H9 (cell line): ENCODE results near the gene TNKS2. TPM values are rescaled to one million over a fixed set of nuclear protein-coding genes. Genes with fewer than 3 reads are reported as not detected.

Experiments
- DNase-seq: peaks from one replicate; pipeline ENCODE4 v3.0.0-alpha.2; 2017
- H2AFZ ChIP-seq: one replicate; pipeline ENCODE4 v1.6.1; 2013; ENCODE audit warnings: mild to moderate bottlenecking, low read length, control low read depth, moderate library complexity
- H2AK5ac ChIP-seq: 2 replicates; pipeline ENCODE4 v1.6.1; 2013; ENCODE audit warnings: low read length, control low read depth, mixed read lengths; ENCODE audit not compliant: insufficient read length
- H2BK120ac ChIP-seq: one replicate; pipeline ENCODE4 v1.6.1; 2013; ENCODE audit warnings: low read depth, mild to moderate bottlenecking, low read length, control low read depth, inconsistent platforms; ENCODE audit not compliant: poor library complexity, severe bottlenecking
- H2BK12ac ChIP-seq: 2 replicates; pipeline ENCODE4 v1.6.1; 2013; ENCODE audit warnings: low read length, control low read depth, mixed read lengths, low read depth; ENCODE audit not compliant: insufficient read length
- H2BK15ac ChIP-seq: 2 replicates; pipeline ENCODE4 v1.6.1; 2013; ENCODE audit warnings: low read depth, low read length, control low read depth
- H2BK20ac ChIP-seq: one replicate; pipeline ENCODE4 v1.6.1; 2013; ENCODE audit warnings: low read depth, mild to moderate bottlenecking, low read length, control low read depth, inconsistent platforms; ENCODE audit not compliant: poor library complexity, severe bottlenecking
- H2BK5ac ChIP-seq: 2 replicates; pipeline ENCODE4 v1.6.1; 2013; ENCODE audit warnings: low read length, control low read depth, mixed read lengths; ENCODE audit not compliant: insufficient read length
- H3K14ac ChIP-seq: 2 replicates; pipeline ENCODE4 v1.6.1; 2013; ENCODE audit warnings: low read length, control low read depth; ENCODE audit not compliant: insufficient read depth
- H3K18ac ChIP-seq: 2 replicates; pipeline ENCODE4 v1.6.1; 2013; ENCODE audit warnings: low read depth, mild to moderate bottlenecking, mixed read lengths, low read length, control low read depth; ENCODE audit not compliant: insufficient read length
- H3K23ac ChIP-seq: 2 replicates; pipeline ENCODE4 v1.6.1; 2013; ENCODE audit warnings: low read length, control low read depth, mixed read lengths, low read depth; ENCODE audit not compliant: insufficient read length
- H3K23me2 ChIP-seq: 2 replicates; pipeline ENCODE4 v1.6.1; 2013; ENCODE audit warnings: low read depth, mild to moderate bottlenecking, mixed read lengths, low read length, control low read depth; ENCODE audit not compliant: insufficient read length, poor library complexity, severe bottlenecking
- H3K27ac ChIP-seq: 2 replicates; pipeline ENCODE4 v1.5.1; 2013; ENCODE audit warnings: low read length, control low read depth, mixed read lengths, low read depth; ENCODE audit not compliant: insufficient read length
- H3K27me3 ChIP-seq: 2 replicates; pipeline ENCODE4 v1.6.1; 2013; ENCODE audit warnings: low read length, control low read depth, inconsistent platforms; ENCODE audit not compliant: insufficient read depth
- H3K4ac ChIP-seq: 2 replicates; pipeline ENCODE4 v1.6.1; 2013; ENCODE audit warnings: low read depth, mild to moderate bottlenecking, control low read depth, inconsistent platforms, low read length, moderate library complexity
- H3K4me1 ChIP-seq: 2 replicates; pipeline ENCODE4 v1.6.1; 2013; ENCODE audit warnings: low read length, control low read depth, inconsistent platforms; ENCODE audit not compliant: insufficient read depth
- H3K4me2 ChIP-seq: 2 replicates; pipeline ENCODE4 v1.6.1; 2013; ENCODE audit warnings: low read length, control low read depth, mixed read lengths; ENCODE audit not compliant: insufficient read length, insufficient read depth
- H3K56ac ChIP-seq: 2 replicates; pipeline ENCODE4 v1.6.1; 2013; ENCODE audit warnings: low read depth, mild to moderate bottlenecking, mixed read lengths, low read length, control low read depth; ENCODE audit not compliant: insufficient read length
- H3K79me1 ChIP-seq: 2 replicates; pipeline ENCODE4 v1.6.1; 2013; ENCODE audit warnings: low read depth, mild to moderate bottlenecking, moderate library complexity, low read length, control low read depth, inconsistent platforms; ENCODE audit not compliant: insufficient read depth, poor library complexity, severe bottlenecking
- H3K79me2 ChIP-seq: 2 replicates; pipeline ENCODE4 v1.6.1; 2013; ENCODE audit warnings: low read length, control low read depth, inconsistent platforms; ENCODE audit not compliant: insufficient read depth
- H3K9ac ChIP-seq: 2 replicates; pipeline ENCODE4 v1.6.1; 2013; ENCODE audit warnings: low read length, control low read depth, mixed read lengths; ENCODE audit not compliant: insufficient read length; ENCODE audit errors: extremely low read depth
- H3K9me3 ChIP-seq: one replicate; pipeline ENCODE4 v1.6.1; 2013; ENCODE audit warnings: low read depth, low read length, inconsistent platforms; ENCODE audit not compliant: control insufficient read depth
- H3T11ph ChIP-seq: one replicate; pipeline ENCODE4 v1.6.1; 2013; ENCODE audit warnings: mild to moderate bottlenecking, low read length, control low read depth, inconsistent platforms
- H4K20me1 ChIP-seq: one replicate; pipeline ENCODE4 v1.6.1; 2013; ENCODE audit not compliant: control insufficient read depth, insufficient read length, insufficient read depth
- H4K5ac ChIP-seq: 2 replicates; pipeline ENCODE4 v1.6.1; 2013; ENCODE audit warnings: low read depth, mild to moderate bottlenecking, mixed read lengths, low read length, control low read depth; ENCODE audit not compliant: insufficient read length
- H4K8ac ChIP-seq: replicated peaks from 2 replicates; pipeline ENCODE4 v1.6.1; 2013; ENCODE audit warnings: low read length, control low read depth, mixed read lengths, low read depth; ENCODE audit not compliant: insufficient read length
- H4K91ac ChIP-seq: 2 replicates; pipeline ENCODE4 v1.6.1; 2013; ENCODE audit warnings: low read depth, mild to moderate bottlenecking, moderate library complexity, mixed read lengths, low read length, control low read depth; ENCODE audit not compliant: insufficient read length
- H3K27ac Mint-ChIP-seq, 3 experiments: 2 replicates in 2 of 3; 3 replicates in 1 of 3; pipeline ENCODE4 v1.8.0; 2020 to 2021; ENCODE audit warnings: mixed read lengths in 3 of 3, mild to moderate bottlenecking in 1 of 3, moderate library complexity in 1 of 3
- H3K27me3 Mint-ChIP-seq: 2 replicates; pipeline ENCODE4 v1.8.0; 2021; ENCODE audit warnings: low read depth, mild to moderate bottlenecking, moderate library complexity, mixed read lengths
- H3K36me3 Mint-ChIP-seq, 3 experiments: 2 replicates in 2 of 3; 3 replicates in 1 of 3; pipeline ENCODE4 v1.8.0; 2020 to 2021; ENCODE audit warnings: low read depth in 3 of 3, mixed read lengths in 3 of 3; ENCODE audit not compliant: insufficient read depth in 1 of 3
- H3K4me1 Mint-ChIP-seq, 2 experiments: 2 replicates each; pipeline ENCODE4 v1.8.0; 2020; ENCODE audit warnings: mixed read lengths in 2 of 2
- H3K4me3 Mint-ChIP-seq, 2 experiments: 2 replicates in 1 of 2; 3 replicates in 1 of 2; pipeline ENCODE4 v1.8.0; 2020 to 2021; ENCODE audit warnings: mild to moderate bottlenecking in 2 of 2, mixed read lengths in 2 of 2, moderate library complexity in 1 of 2
- H3K9me3 Mint-ChIP-seq, 2 experiments: 2 replicates in 1 of 2; 3 replicates in 1 of 2; pipeline ENCODE4 v1.8.0; 2020; ENCODE audit warnings: mild to moderate bottlenecking in 2 of 2, mixed read lengths in 2 of 2, moderate library complexity in 1 of 2
- CTCF ChIP-seq: fragments of 200-600 bp; sonication (generic); conservative IDR thresholded peaks from 3 replicates; pipeline ENCODE4 v1.8.0; 2021; ENCODE audit warnings: antibody characterized with exemption, mild to moderate bottlenecking
- WGBS: extraction: QIAGEN DNeasy Blood & Tissue Kit; methylation state at CpG from one replicate; pipeline ENCODE4 v1.1.7; 2013; ENCODE audit warnings: missing lambda C conversion rate, low lambda C conversion rate, mixed read lengths; ENCODE audit not compliant: insufficient read length; ENCODE audit errors: extremely low coverage; 5-methylcytosine and 5-hydroxymethylcytosine counted together
- total RNA-seq: library from RNA; stranded (reverse); gene quantifications from 2 replicates; pipeline ENCODE4 v1.2.1, GENCODE V29; 2021

The TNKS2 gene
- total RNA-seq, 1 experiment from 2014 or later, result 58.9 TPM

- peaks cover 30 to 84% (median 82%) of the 10 kb centered on the region in 3 experiments; a peak in 6 of 7 replicates for H3K36me3 Mint-ChIP-seq
- no peak overlapping the region for H2BK15ac ChIP-seq
Measured at GRCh38 chr10:91824076-91824475, 25.9 kb downstream of the TNKS2 start.

More at GRCh38 chr10:91824076-91824475, 25.9 kb downstream of the TNKS2 start:
- H3K23ac ChIP-seq, result no peak overlapping the region
- H3T11ph ChIP-seq, result no peak overlapping the region
- no peak overlapping the region for H3K4me2 ChIP-seq
- no peak overlapping the region for H3K56ac ChIP-seq
- H3K23me2 ChIP-seq, result no peaks in the 10 kb centered on the region
- no peak for DNase-seq
- no peaks in the 10 kb centered on the region for H3K79me2 ChIP-seq
- H3K9ac ChIP-seq, result no peak overlapping the region
- Mint-ChIP-seq H3K27ac (peak overlapping the region in 1 of 3 experiments; percentile 29; a peak in 2 of 7 replicates), H3K4me3 (no peak overlapping the region), H3K9me3 (no peaks in the 10 kb centered on the region), H3K27me3 (no peaks in the 10 kb centered on the region), H3K4me1 (peaks cover 3 to 4% of the 10 kb centered on the region in 2 experiments)
- H4K5ac ChIP-seq, result no peak overlapping the region
- no peak overlapping the region for H3K4ac ChIP-seq
- H2AFZ ChIP-seq, result no peak overlapping the region
- H3K4me1 ChIP-seq, result no peaks in the 10 kb centered on the region
- H2BK5ac ChIP-seq, result no peak overlapping the region
- no peak overlapping the region for H2BK20ac ChIP-seq
- no peak overlapping the region for H3K14ac ChIP-seq
- no peak overlapping the region for H2BK12ac ChIP-seq
- no CpG with 5 or more reads among the region's 1 CpG for WGBS
- no peak overlapping the region for H3K18ac ChIP-seq
- H3K79me1 ChIP-seq, result no peaks in the 10 kb centered on the region
- no peak overlapping the region for H2BK120ac ChIP-seq
- TF ChIP-seq CTCF, result no peak
- H3K27ac ChIP-seq, result no peak overlapping the region
- no peaks in the 10 kb centered on the region for H3K9me3 ChIP-seq
- no peaks in the 10 kb centered on the region for H4K20me1 ChIP-seq
- no peaks in the 10 kb centered on the region for H3K27me3 ChIP-seq
- H4K91ac ChIP-seq, result no peak overlapping the region
- no peak overlapping the region for H4K8ac ChIP-seq
- H2AK5ac ChIP-seq, result no peak overlapping the region
